HEK293 (cell line): ENCODE measurements around the gene FXYD2.

Experiments
- CTCF ChIA-PET: fragments of 350-600 bp; formaldehyde crosslinking; extraction: SDS; loops from one replicate; lab custom pipeline; 2021; ENCODE audit warnings: antibody characterized with exemption; lab: Yijun Ruan, JAX
- POLR2A ChIA-PET: fragments of 300-600 bp; formaldehyde crosslinking; extraction: SDS; loops from one replicate; lab custom pipeline; 2020; ENCODE audit warnings: antibody characterized with exemption, inconsistent platforms; lab: Yijun Ruan, JAX
- H3K27ac ChIP-seq: fragments of 200-500 bp; sonication (Bioruptor generic); 2 replicates; pipeline ENCODE4 v1.5.1; 2014; ENCODE audit warnings: low read depth, low read length, control low read depth, inconsistent platforms; ENCODE audit errors: extremely low read depth
- H3K36me3 ChIP-seq, 2 experiments: fragments of 200-500 bp in 1 of 2; sonication (Bioruptor generic) in 1 of 2; 1 replicate in 1 of 2; 2 replicates in 1 of 2; pipeline ENCODE4 v1.5.1; 2014 to 2017; ENCODE audit warnings: inconsistent platforms in 2 of 2, low read length in 2 of 2; ENCODE audit not compliant: control insufficient read depth in 2 of 2, insufficient read depth in 1 of 2
- H3K4me1 ChIP-seq: fragments of 200-500 bp; sonication (Bioruptor generic); 2 replicates; pipeline ENCODE4 v1.5.1; 2014; ENCODE audit warnings: mild to moderate bottlenecking, low read length, inconsistent platforms; ENCODE audit not compliant: control insufficient read depth, insufficient read depth
- H3K4me3 ChIP-seq: 2 replicates; pipeline ENCODE4 v1.5.1; 2011; ENCODE audit warnings: low read depth, mild to moderate bottlenecking, control low read depth, low read length, moderate library complexity
- H3K9me3 ChIP-seq: fragments of 200-500 bp; sonication (Bioruptor generic); 2 replicates; pipeline ENCODE4 v1.5.1; 2014; ENCODE audit warnings: low read depth, low read length, inconsistent platforms; ENCODE audit not compliant: control insufficient read depth, insufficient read depth
- ELK4 ChIP-seq: IDR thresholded peaks from 2 replicates; pipeline ENCODE4 v1.6.1; 2011; ENCODE audit warnings: mild to moderate bottlenecking, low read depth, low read length, borderline replicate concordance
- GLIS1 ChIP-seq: fragments of 450-650 bp; formaldehyde crosslinking; IDR thresholded peaks from 2 replicates; pipeline ENCODE4 v1.5.1; 2016; ENCODE audit warnings: missing biosample characterization, missing genetic modification characterization
- HOXC10 ChIP-seq: sonication (generic); formaldehyde crosslinking; IDR thresholded peaks from 2 replicates; pipeline ENCODE4 v1.8.1; 2023; ENCODE audit warnings: mild to moderate bottlenecking, missing genetic modification reagents
- KLF7 ChIP-seq: fragments of 450-650 bp; formaldehyde crosslinking; IDR thresholded peaks from 2 replicates; pipeline ENCODE4 v1.5.1; 2016; ENCODE audit warnings: missing biosample characterization, missing genetic modification characterization, borderline replicate concordance
- PRDM4 ChIP-seq: fragments of 450-650 bp; formaldehyde crosslinking; IDR thresholded peaks from 2 replicates; pipeline ENCODE4 v1.5.1; 2017; ENCODE audit warnings: missing biosample characterization, missing genetic modification characterization
- YY1 ChIP-seq: fragments of 450-650 bp; formaldehyde crosslinking; IDR thresholded peaks from 2 replicates; pipeline ENCODE4 v1.5.1; 2018; ENCODE audit warnings: missing biosample characterization, missing genetic modification characterization
- ZBTB1 ChIP-seq: fragments of 450-650 bp; formaldehyde crosslinking; IDR thresholded peaks from 2 replicates; pipeline ENCODE4 v1.5.1; 2016; ENCODE audit warnings: missing biosample characterization, missing genetic modification characterization
- ZNF112 ChIP-seq: fragments of 450-650 bp; formaldehyde crosslinking; IDR thresholded peaks from 2 replicates; pipeline ENCODE4 v1.5.0; 2017; ENCODE audit warnings: missing biosample characterization, missing genetic modification characterization
- ZNF155 ChIP-seq: fragments of 450-650 bp; formaldehyde crosslinking; IDR thresholded peaks from 2 replicates; pipeline ENCODE4 v1.5.1; 2016; ENCODE audit warnings: missing biosample characterization, missing genetic modification characterization
- ZNF175 ChIP-seq: fragments of 450-650 bp; formaldehyde crosslinking; IDR thresholded peaks from 2 replicates; pipeline ENCODE4 v1.5.1; 2016; ENCODE audit warnings: missing biosample characterization, missing genetic modification characterization
- ZNF19 ChIP-seq: fragments of 450-650 bp; formaldehyde crosslinking; IDR thresholded peaks from 2 replicates; pipeline ENCODE4; 2016; ENCODE audit warnings: missing biosample characterization, missing genetic modification characterization, low read depth
- ZNF311 ChIP-seq: fragments of 450-650 bp; formaldehyde crosslinking; IDR thresholded peaks from 2 replicates; pipeline ENCODE4 v1.5.1; 2017; ENCODE audit warnings: missing biosample characterization, missing genetic modification characterization, borderline replicate concordance
- ZNF404 ChIP-seq: fragments of 450-650 bp; formaldehyde crosslinking; IDR thresholded peaks from 2 replicates; pipeline ENCODE4 v1.5.1; 2017; ENCODE audit warnings: missing biosample characterization, missing genetic modification characterization
- ZNF530 ChIP-seq: fragments of 450-650 bp; formaldehyde crosslinking; IDR thresholded peaks from 2 replicates; pipeline ENCODE4 v1.5.1; 2016; ENCODE audit warnings: low read depth, missing biosample characterization, missing genetic modification characterization
- ZNF555 ChIP-seq: fragments of 450-650 bp; formaldehyde crosslinking; conservative IDR thresholded peaks from 2 replicates; pipeline ENCODE4 v1.5.1; 2017; ENCODE audit warnings: missing biosample characterization, mild to moderate bottlenecking, missing genetic modification characterization, inconsistent platforms
- ZNF585B ChIP-seq: fragments of 450-650 bp; formaldehyde crosslinking; IDR thresholded peaks from 2 replicates; pipeline ENCODE4 v1.5.1; 2016; ENCODE audit warnings: missing biosample characterization, missing genetic modification characterization
- ZNF629 ChIP-seq: fragments of 450-650 bp; formaldehyde crosslinking; IDR thresholded peaks from 2 replicates; pipeline ENCODE4 v1.5.1; 2017; ENCODE audit warnings: missing biosample characterization, missing genetic modification characterization
- ZNF654 ChIP-seq: fragments of 450-650 bp; formaldehyde crosslinking; IDR thresholded peaks from 2 replicates; pipeline ENCODE4 v1.5.1; 2016; ENCODE audit warnings: low read depth, missing biosample characterization, missing genetic modification characterization
- TF ChIP-seq, protein P1 (sequence below): fragments of 450-650 bp; formaldehyde crosslinking; IDR thresholded peaks from 2 replicates; pipeline ENCODE4 v1.5.0; 2017; ENCODE audit warnings: missing biosample characterization, missing genetic modification characterization, borderline replicate concordance
- TF ChIP-seq, protein P2 (sequence below): fragments of 450-650 bp; formaldehyde crosslinking; conservative IDR thresholded peaks from 2 replicates; pipeline ENCODE4 v1.5.1; 2016; ENCODE audit warnings: low read depth, missing biosample characterization, missing genetic modification characterization
- TF ChIP-seq, protein P3 (sequence below): fragments of 450-650 bp; formaldehyde crosslinking; IDR thresholded peaks from 2 replicates; pipeline ENCODE4 v1.5.1; 2017; ENCODE audit warnings: missing biosample characterization, missing genetic modification characterization

The FXYD2 gene

DNA sequence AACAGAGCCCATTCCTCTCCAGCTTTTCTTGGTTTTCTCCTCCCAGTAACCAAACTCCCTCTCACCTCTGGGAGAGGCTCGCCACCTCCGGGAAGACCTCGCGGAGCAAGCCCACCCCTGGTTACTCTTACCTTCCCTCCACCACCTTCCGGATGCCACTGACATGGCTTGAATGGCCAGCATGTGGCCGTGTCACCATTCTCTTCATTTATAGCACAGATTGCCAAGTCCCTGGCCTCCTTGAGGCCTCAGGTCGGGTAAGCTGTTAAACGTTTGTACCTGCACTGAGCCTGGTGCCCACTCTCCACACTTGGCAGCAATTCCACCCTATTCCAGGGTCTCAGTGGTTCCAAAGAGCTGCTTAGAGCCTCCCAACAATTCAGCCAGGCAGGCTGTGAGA, 8.0 kb upstream of the FXYD2 start:
- Histone ChIP-seq H3K4me3 (no peak overlapping the region), H3K36me3 (no peaks in the 10 kb centered on the region), H3K27ac (no peak overlapping the region), H3K9me3 (no peaks in the 10 kb centered on the region), H3K4me1 (no peaks in the 10 kb centered on the region)
- ChIA-PET CTCF (interaction anchor here (0.6 to 10.2 kb wide), 5 partner anchors 14 to 568 kb away, joined by 3 to 78 read pairs (median 17); no protein-coding TSS in a partner anchor), POLR2A (no interaction called here)
- TF ChIP-seq KLF7 (no peak), ZNF175 (tag by site-specific recombination) (no peak), ZNF530 (tag by site-specific recombination) (no peak), YY1 (tag by site-specific recombination) (no peak), ZNF19 (tag by site-specific recombination) (no peak), GLIS1 (tag by site-specific recombination) (no peak), ZNF654 (tag by site-specific recombination) (no peak), PRDM4 (no peak), ZNF629 (tag by site-specific recombination) (no peak), ZNF155 (tag by site-specific recombination) (no peak), ZNF311 (no peak), ZNF112 (no peak), ZNF404 (tag by site-specific recombination) (no peak), ZNF585B (tag by site-specific recombination) (no peak), ZBTB1 (no peak), ZNF555 (no peak), ELK4 (no peak)
- TF ChIP-seq, protein P1, sequence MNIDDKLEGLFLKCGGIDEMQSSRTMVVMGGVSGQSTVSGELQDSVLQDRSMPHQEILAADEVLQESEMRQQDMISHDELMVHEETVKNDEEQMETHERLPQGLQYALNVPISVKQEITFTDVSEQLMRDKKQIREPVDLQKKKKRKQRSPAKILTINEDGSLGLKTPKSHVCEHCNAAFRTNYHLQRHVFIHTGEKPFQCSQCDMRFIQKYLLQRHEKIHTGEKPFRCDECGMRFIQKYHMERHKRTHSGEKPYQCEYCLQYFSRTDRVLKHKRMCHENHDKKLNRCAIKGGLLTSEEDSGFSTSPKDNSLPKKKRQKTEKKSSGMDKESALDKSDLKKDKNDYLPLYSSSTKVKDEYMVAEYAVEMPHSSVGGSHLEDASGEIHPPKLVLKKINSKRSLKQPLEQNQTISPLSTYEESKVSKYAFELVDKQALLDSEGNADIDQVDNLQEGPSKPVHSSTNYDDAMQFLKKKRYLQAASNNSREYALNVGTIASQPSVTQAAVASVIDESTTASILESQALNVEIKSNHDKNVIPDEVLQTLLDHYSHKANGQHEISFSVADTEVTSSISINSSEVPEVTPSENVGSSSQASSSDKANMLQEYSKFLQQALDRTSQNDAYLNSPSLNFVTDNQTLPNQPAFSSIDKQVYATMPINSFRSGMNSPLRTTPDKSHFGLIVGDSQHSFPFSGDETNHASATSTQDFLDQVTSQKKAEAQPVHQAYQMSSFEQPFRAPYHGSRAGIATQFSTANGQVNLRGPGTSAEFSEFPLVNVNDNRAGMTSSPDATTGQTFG (tag by site-specific recombination): no peak

- Histone ChIP-seq H3K9me3 (no peaks in the 10 kb centered on the region), H3K36me3 (no peaks in the 10 kb centered on the region), H3K27ac (no peak overlapping the region), H3K4me3 (no peak overlapping the region), H3K4me1 (no peaks in the 10 kb centered on the region)
- ChIA-PET POLR2A (no interaction called here), CTCF (interaction anchor here (0.6 to 10.2 kb wide), 6 partner anchors 14 to 568 kb away, joined by 3 to 78 read pairs (median 12); no protein-coding TSS in a partner anchor)
- TF ChIP-seq HOXC10: no peak
- TF ChIP-seq ZNF654 (tag by site-specific recombination): no peak
- TF ChIP-seq, protein P2, sequence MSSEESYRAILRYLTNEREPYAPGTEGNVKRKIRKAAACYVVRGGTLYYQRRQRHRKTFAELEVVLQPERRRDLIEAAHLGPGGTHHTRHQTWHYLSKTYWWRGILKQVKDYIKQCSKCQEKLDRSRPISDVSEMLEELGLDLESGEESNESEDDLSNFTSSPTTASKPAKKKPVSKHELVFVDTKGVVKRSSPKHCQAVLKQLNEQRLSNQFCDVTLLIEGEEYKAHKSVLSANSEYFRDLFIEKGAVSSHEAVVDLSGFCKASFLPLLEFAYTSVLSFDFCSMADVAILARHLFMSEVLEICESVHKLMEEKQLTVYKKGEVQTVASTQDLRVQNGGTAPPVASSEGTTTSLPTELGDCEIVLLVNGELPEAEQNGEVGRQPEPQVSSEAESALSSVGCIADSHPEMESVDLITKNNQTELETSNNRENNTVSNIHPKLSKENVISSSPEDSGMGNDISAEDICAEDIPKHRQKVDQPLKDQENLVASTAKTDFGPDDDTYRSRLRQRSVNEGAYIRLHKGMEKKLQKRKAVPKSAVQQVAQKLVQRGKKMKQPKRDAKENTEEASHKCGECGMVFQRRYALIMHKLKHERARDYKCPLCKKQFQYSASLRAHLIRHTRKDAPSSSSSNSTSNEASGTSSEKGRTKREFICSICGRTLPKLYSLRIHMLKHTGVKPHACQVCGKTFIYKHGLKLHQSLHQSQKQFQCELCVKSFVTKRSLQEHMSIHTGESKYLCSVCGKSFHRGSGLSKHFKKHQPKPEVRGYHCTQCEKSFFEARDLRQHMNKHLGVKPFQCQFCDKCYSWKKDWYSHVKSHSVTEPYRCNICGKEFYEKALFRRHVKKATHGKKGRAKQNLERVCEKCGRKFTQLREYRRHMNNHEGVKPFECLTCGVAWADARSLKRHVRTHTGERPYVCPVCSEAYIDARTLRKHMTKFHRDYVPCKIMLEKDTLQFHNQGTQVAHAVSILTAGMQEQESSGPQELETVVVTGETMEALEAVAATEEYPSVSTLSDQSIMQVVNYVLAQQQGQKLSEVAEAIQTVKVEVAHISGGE (tag by site-specific recombination): no peak
- TF ChIP-seq, protein P3, sequence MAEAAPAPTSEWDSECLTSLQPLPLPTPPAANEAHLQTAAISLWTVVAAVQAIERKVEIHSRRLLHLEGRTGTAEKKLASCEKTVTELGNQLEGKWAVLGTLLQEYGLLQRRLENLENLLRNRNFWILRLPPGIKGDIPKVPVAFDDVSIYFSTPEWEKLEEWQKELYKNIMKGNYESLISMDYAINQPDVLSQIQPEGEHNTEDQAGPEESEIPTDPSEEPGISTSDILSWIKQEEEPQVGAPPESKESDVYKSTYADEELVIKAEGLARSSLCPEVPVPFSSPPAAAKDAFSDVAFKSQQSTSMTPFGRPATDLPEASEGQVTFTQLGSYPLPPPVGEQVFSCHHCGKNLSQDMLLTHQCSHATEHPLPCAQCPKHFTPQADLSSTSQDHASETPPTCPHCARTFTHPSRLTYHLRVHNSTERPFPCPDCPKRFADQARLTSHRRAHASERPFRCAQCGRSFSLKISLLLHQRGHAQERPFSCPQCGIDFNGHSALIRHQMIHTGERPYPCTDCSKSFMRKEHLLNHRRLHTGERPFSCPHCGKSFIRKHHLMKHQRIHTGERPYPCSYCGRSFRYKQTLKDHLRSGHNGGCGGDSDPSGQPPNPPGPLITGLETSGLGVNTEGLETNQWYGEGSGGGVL: no peak
Observed at GRCh38 chr11:117831661-117832415, 7.3 kb upstream of the FXYD2 start.
